NCI-H2171 treated with DMSO at 0.1 percent for 48 hours (cell line): ENCODE measurements around the gene ASPRV1.

Experiments
- DNase-seq: peaks from one replicate; lab custom pipeline; 2025; lab: John Stamatoyannopoulos, UW

Gene ASPRV1

GRCh38 chr2:69988086-69988635 lies 26.7 kb upstream of the ASPRV1 start:
- DNase-seq: no peak

GRCh38 chr2:69986691-69987090 lies 25.3 kb upstream of the ASPRV1 start:
- DNase-seq: no peak

GRCh38 chr2:69985688-69986087 lies 24.3 kb upstream of the ASPRV1 start:
- no peak for DNase-seq

- DNase-seq: no peak
Measured at GRCh38 chr2:69985216-69985615, 23.8 kb upstream of the ASPRV1 start.

GRCh38 chr2:69983392-69983966 lies 22.0 kb upstream of the ASPRV1 start:
- DNase-seq: no peak

- DNase-seq: no peak
Measured at GRCh38 chr2:69979902-69980807, 18.7 kb upstream of the ASPRV1 start.

- no peak for DNase-seq
Measured at GRCh38 chr2:69977906-69978482, 16.6 kb upstream of the ASPRV1 start.

GRCh38 chr2:69977186-69977585 lies 15.8 kb upstream of the ASPRV1 start:
- no peak for DNase-seq

- DNase-seq: no peak
Measured at GRCh38 chr2:69975853-69976462, 14.5 kb upstream of the ASPRV1 start.

GRCh38 chr2:69975136-69975852 lies 13.9 kb upstream of the ASPRV1 start:
- no peak for DNase-seq

- no peak for DNase-seq
Measured at GRCh38 chr2:69973335-69973735, 11.9 kb upstream of the ASPRV1 start.

GRCh38 chr2:69972822-69973221 lies 11.4 kb upstream of the ASPRV1 start:
- no peak for DNase-seq

GRCh38 chr2:69969991-69970390 lies 8.6 kb upstream of the ASPRV1 start:
- DNase-seq: no peak

- DNase-seq: no peak
Measured at GRCh38 chr2:69969126-69969983, 7.9 kb upstream of the ASPRV1 start.

GRCh38 chr2:69968609-69969008 lies 7.2 kb upstream of the ASPRV1 start:
- DNase-seq: no peak

- no peak for DNase-seq
Measured at GRCh38 chr2:69966496-69966895, 5.1 kb upstream of the ASPRV1 start.

- no peak for DNase-seq
Measured at GRCh38 chr2:69965756-69966445, 4.5 kb upstream of the ASPRV1 start.

- no peak for DNase-seq
Measured at GRCh38 chr2:69964353-69964841, 3.0 kb upstream of the ASPRV1 start.

- peak; percentile 4 for DNase-seq
Measured at GRCh38 chr2:69962986-69963730, 1.7 kb upstream of the ASPRV1 start.
